Measurements from ENCODE around the gene RAD51B. TPM values are rescaled to one million over a fixed set of nuclear protein-coding genes. Genes with fewer than 3 reads are reported as not detected.

RAD51B gene
- total RNA-seq, 1 experiment from 2014 or later = 20.0 TPM

DNA sequence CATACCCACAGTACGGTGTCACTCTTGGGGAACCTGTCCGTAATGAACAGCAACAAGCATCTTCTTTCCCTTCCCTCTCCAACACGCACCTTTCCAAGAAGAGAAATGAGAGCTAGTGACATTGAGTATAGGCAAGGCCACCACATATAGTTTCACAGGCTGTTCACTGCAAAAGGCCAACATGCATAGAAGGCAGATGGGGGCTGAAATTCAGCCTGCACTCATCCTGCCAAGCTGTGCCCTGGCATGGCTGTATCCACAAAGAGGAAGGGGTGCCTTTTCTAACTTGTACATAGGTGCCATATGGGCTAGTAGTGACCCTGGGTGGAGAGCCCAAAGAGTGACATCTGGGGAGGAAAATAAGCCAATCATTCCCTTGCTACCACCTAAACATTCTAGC lies 803.7 kb downstream of the RAD51B start:
- no peak for TF ChIP-seq SP1 (IDR thresholded peaks at IDR 0.05; ENCODE audit: low read depth)
- TF ChIP-seq, protein P1, sequence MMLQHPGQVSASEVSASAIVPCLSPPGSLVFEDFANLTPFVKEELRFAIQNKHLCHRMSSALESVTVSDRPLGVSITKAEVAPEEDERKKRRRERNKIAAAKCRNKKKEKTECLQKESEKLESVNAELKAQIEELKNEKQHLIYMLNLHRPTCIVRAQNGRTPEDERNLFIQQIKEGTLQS (IDR thresholded peaks at IDR 0.05) = no peak
- TF ChIP-seq FOSL1 (IDR thresholded peaks at IDR 0.05; ENCODE audit: low read depth) = no peak
- no peak for TF ChIP-seq CBX3 (IDR thresholded peaks at IDR 0.05; ENCODE audit: low read depth)
- TF ChIP-seq, protein P2, sequence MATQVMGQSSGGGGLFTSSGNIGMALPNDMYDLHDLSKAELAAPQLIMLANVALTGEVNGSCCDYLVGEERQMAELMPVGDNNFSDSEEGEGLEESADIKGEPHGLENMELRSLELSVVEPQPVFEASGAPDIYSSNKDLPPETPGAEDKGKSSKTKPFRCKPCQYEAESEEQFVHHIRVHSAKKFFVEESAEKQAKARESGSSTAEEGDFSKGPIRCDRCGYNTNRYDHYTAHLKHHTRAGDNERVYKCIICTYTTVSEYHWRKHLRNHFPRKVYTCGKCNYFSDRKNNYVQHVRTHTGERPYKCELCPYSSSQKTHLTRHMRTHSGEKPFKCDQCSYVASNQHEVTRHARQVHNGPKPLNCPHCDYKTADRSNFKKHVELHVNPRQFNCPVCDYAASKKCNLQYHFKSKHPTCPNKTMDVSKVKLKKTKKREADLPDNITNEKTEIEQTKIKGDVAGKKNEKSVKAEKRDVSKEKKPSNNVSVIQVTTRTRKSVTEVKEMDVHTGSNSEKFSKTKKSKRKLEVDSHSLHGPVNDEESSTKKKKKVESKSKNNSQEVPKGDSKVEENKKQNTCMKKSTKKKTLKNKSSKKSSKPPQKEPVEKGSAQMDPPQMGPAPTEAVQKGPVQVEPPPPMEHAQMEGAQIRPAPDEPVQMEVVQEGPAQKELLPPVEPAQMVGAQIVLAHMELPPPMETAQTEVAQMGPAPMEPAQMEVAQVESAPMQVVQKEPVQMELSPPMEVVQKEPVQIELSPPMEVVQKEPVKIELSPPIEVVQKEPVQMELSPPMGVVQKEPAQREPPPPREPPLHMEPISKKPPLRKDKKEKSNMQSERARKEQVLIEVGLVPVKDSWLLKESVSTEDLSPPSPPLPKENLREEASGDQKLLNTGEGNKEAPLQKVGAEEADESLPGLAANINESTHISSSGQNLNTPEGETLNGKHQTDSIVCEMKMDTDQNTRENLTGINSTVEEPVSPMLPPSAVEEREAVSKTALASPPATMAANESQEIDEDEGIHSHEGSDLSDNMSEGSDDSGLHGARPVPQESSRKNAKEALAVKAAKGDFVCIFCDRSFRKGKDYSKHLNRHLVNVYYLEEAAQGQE (IDR thresholded peaks at IDR 0.05; ENCODE audit: low read depth) = no peak
- TF ChIP-seq, protein P3, sequence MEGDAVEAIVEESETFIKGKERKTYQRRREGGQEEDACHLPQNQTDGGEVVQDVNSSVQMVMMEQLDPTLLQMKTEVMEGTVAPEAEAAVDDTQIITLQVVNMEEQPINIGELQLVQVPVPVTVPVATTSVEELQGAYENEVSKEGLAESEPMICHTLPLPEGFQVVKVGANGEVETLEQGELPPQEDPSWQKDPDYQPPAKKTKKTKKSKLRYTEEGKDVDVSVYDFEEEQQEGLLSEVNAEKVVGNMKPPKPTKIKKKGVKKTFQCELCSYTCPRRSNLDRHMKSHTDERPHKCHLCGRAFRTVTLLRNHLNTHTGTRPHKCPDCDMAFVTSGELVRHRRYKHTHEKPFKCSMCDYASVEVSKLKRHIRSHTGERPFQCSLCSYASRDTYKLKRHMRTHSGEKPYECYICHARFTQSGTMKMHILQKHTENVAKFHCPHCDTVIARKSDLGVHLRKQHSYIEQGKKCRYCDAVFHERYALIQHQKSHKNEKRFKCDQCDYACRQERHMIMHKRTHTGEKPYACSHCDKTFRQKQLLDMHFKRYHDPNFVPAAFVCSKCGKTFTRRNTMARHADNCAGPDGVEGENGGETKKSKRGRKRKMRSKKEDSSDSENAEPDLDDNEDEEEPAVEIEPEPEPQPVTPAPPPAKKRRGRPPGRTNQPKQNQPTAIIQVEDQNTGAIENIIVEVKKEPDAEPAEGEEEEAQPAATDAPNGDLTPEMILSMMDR (IDR thresholded peaks at IDR 0.05 in 2 of 3, conservative IDR thresholded peaks at IDR 0.05 in 1 of 3; ENCODE audit: borderline replicate concordance in 1 of 3, insufficient read depth in 1 of 3, low read depth in 2 of 3, low read length in 2 of 3) = no peak
- TF ChIP-seq ZFX (IDR thresholded peaks at IDR 0.05) = no peak
- no peak for TF ChIP-seq RAD21 (IDR thresholded peaks at IDR 0.05; ENCODE audit: low read depth)
- no peak for TF ChIP-seq POLR2A (IDR thresholded peaks at IDR 0.05; ENCODE audit: borderline replicate concordance, extremely low read depth, insufficient read depth, insufficient read length)
- no peak for TF ChIP-seq ZNF274 (IDR thresholded peaks at IDR 0.05; ENCODE audit: low read depth, low read length)
- no peak for TF ChIP-seq EZH2phosphoT487 (IDR thresholded peaks at IDR 0.05; ENCODE audit: borderline replicate concordance)
- TF ChIP-seq YY1 (IDR thresholded peaks at IDR 0.05; ENCODE audit: extremely low read depth, insufficient replicate concordance, low read depth, low read length) = no peak
- TF ChIP-seq SIN3A (IDR thresholded peaks at IDR 0.05; ENCODE audit: low read depth) = no peak
- no peak for TF ChIP-seq POLR2AphosphoS5 (IDR thresholded peaks at IDR 0.05; ENCODE audit: low read depth, low read length)
- no peak for TF ChIP-seq EGR1 (IDR thresholded peaks at IDR 0.05; ENCODE audit: low read depth)
- TF ChIP-seq ELF1 (IDR thresholded peaks at IDR 0.05; ENCODE audit: borderline replicate concordance, low read depth) = no peak
- TF ChIP-seq, protein P4, sequence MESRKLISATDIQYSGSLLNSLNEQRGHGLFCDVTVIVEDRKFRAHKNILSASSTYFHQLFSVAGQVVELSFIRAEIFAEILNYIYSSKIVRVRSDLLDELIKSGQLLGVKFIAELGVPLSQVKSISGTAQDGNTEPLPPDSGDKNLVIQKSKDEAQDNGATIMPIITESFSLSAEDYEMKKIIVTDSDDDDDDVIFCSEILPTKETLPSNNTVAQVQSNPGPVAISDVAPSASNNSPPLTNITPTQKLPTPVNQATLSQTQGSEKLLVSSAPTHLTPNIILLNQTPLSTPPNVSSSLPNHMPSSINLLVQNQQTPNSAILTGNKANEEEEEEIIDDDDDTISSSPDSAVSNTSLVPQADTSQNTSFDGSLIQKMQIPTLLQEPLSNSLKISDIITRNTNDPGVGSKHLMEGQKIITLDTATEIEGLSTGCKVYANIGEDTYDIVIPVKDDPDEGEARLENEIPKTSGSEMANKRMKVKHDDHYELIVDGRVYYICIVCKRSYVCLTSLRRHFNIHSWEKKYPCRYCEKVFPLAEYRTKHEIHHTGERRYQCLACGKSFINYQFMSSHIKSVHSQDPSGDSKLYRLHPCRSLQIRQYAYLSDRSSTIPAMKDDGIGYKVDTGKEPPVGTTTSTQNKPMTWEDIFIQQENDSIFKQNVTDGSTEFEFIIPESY (IDR thresholded peaks at IDR 0.05; ENCODE audit: extremely low read depth, insufficient replicate concordance, low read length) = no peak
- H3K79me2 ChIP-seq (ENCODE audit: insufficient read depth, low read length) = no peaks in the 10 kb centered on the region
- ATAC-seq (no peak), DNase-seq (ENCODE audit: low read depth, low spot score) (no peak)
- no peak overlapping the region for H3K4me3 ChIP-seq (replicated peaks in 1 of 2; ENCODE audit: low read depth in 1 of 2, low read length in 2 of 2)
- H3K4me2 ChIP-seq (ENCODE audit: low read length) = no peak overlapping the region
- intact Hi-C loops (cut with micrococcal nuclease) = no loop called here
- H3K36me3 ChIP-seq (ENCODE audit: control insufficient read depth in 1 of 2, insufficient read depth in 2 of 2, low read length in 2 of 2) = no peaks in the 10 kb centered on the region; a peak in 1 of 4 replicates
- ChIA-PET CTCF (no interaction called here), RAD21 (ENCODE audit: low non-redundant PET in 1 of 2, low total read pairs in 2 of 2, uncharacterized antibody in 2 of 2, unreplicated experiment in 2 of 2) (no interaction called here), POLR2A (no interaction called here)
- no peak overlapping the region for H2AFZ ChIP-seq (ENCODE audit: low read depth, low read length, poor library complexity, severe bottlenecking)
- H3K4me1 ChIP-seq (ENCODE audit: control insufficient read depth in 1 of 2, insufficient read depth in 2 of 2, low read length in 2 of 2) = peaks cover 20 to 37% of the 10 kb centered on the region in 2 experiments
- no TSS peak for BruUV-seq (replicated peaks)
- H4K20me1 ChIP-seq (ENCODE audit: insufficient read depth) = no peaks in the 10 kb centered on the region
- no peaks in the 10 kb centered on the region for H3K9me2 ChIP-seq (ENCODE audit: insufficient read depth)
- H3K27ac ChIP-seq (ENCODE audit: low read depth, low read length) = no peak overlapping the region
- no peaks in the 10 kb centered on the region for H3K27me3 ChIP-seq (ENCODE audit: insufficient read depth, low read length)
- H3K9ac ChIP-seq (ENCODE audit: low read length) = no peak overlapping the region
- peaks cover under 1 to 5% of the 10 kb centered on the region in 2 experiments; a peak in 2 of 4 replicates for H3K9me3 ChIP-seq (ENCODE audit: control insufficient read depth in 1 of 2, insufficient read depth in 1 of 2, low read depth in 1 of 2, low read length in 2 of 2)

All from HCT116 (cell line).